Endodermal cell (in vitro differentiated cells): ENCODE results near the gene OOEP. TPM values are rescaled to one million over a fixed set of nuclear protein-coding genes. Genes with fewer than 3 reads are reported as not detected.

ENCODE experiments used
- DNase-seq: peaks from one replicate; pipeline ENCODE4 v3.0.0-alpha.2; 2017
- H3K27ac ChIP-seq: 2 replicates; pipeline ENCODE4 v1.5.1; 2013; ENCODE audit warnings: mild to moderate bottlenecking, low read depth, low read length, moderate library complexity
- H3K27me3 ChIP-seq: 2 replicates; pipeline ENCODE4 v1.6.1; 2013; ENCODE audit warnings: mild to moderate bottlenecking, low read length, moderate library complexity; ENCODE audit not compliant: insufficient read depth, control insufficient read depth, poor library complexity, severe bottlenecking
- H3K36me3 ChIP-seq: 2 replicates; pipeline ENCODE4 v1.7.0; 2013; ENCODE audit warnings: mild to moderate bottlenecking, low read length, moderate library complexity; ENCODE audit not compliant: control insufficient read depth, insufficient read depth
- H3K4me1 ChIP-seq: one replicate; pipeline ENCODE4 v1.7.0; 2013; ENCODE audit warnings: low read length; ENCODE audit not compliant: control insufficient read depth, insufficient read depth
- H3K4me3 ChIP-seq: 2 replicates; pipeline ENCODE4 v1.5.1; 2013; ENCODE audit warnings: mild to moderate bottlenecking, low read length, moderate library complexity
- H3K9ac ChIP-seq: 2 replicates; pipeline ENCODE4 v1.6.1; 2013; ENCODE audit warnings: mild to moderate bottlenecking, low read length, moderate library complexity; ENCODE audit not compliant: poor library complexity, severe bottlenecking; ENCODE audit errors: extremely low read depth
- H3K9me3 ChIP-seq: 2 replicates; pipeline ENCODE4 v1.6.1; 2013; ENCODE audit warnings: mild to moderate bottlenecking, low read length, moderate library complexity; ENCODE audit not compliant: control insufficient read depth
- H3K27ac Mint-ChIP-seq: 2 replicates; pipeline ENCODE4 v1.8.0; 2020; ENCODE audit warnings: mixed read lengths
- H3K27me3 Mint-ChIP-seq: 2 replicates; pipeline ENCODE4 v1.8.0; 2021; ENCODE audit warnings: mild to moderate bottlenecking, mixed read lengths; ENCODE audit not compliant: insufficient read depth
- H3K36me3 Mint-ChIP-seq: 2 replicates; pipeline ENCODE4 v1.8.0; 2020; ENCODE audit warnings: low read depth, mixed read lengths
- H3K4me1 Mint-ChIP-seq: 2 replicates; pipeline ENCODE4 v1.8.0; 2020; ENCODE audit warnings: mixed read lengths
- H3K4me3 Mint-ChIP-seq: 2 replicates; pipeline ENCODE4 v1.8.0; 2020; ENCODE audit warnings: mild to moderate bottlenecking, moderate library complexity, mixed read lengths
- H3K9me3 Mint-ChIP-seq: 2 replicates; pipeline ENCODE4 v1.8.0; 2020; ENCODE audit warnings: mild to moderate bottlenecking, mixed read lengths
- WGBS, 2 experiments: methylation state at CpG; one replicate each; pipeline versions ENCODE4 v1.1.5 to v1.1.7; 2013; ENCODE audit warnings: missing lambda C conversion rate in 2 of 2, mixed read lengths in 1 of 2; ENCODE audit not compliant: insufficient coverage in 1 of 2, insufficient read length in 1 of 2; 5-methylcytosine and 5-hydroxymethylcytosine counted together
- total RNA-seq, 2 donors: library from RNA; stranded (reverse); fragmentation: NEBNext Ultra II Directional in 1 of 2; extraction: Animal tissue kit (Norgen Biotek cat#: 25700) in 1 of 2; gene quantifications; 2 replicates in 1 of 2; 3 replicates in 1 of 2; pipeline ENCODE4 v1.2.1, GENCODE V29; 2021
- TF ChIP-seq, protein P1 (sequence below): fragments of 200-600 bp; sonication (generic); conservative IDR thresholded peaks from 2 replicates; pipeline ENCODE4 v1.5.0; 2021; ENCODE audit warnings: antibody characterized with exemption, mild to moderate bottlenecking

The OOEP gene
- total RNA-seq, 2 donors from 2014 or later: not detected

DNA sequence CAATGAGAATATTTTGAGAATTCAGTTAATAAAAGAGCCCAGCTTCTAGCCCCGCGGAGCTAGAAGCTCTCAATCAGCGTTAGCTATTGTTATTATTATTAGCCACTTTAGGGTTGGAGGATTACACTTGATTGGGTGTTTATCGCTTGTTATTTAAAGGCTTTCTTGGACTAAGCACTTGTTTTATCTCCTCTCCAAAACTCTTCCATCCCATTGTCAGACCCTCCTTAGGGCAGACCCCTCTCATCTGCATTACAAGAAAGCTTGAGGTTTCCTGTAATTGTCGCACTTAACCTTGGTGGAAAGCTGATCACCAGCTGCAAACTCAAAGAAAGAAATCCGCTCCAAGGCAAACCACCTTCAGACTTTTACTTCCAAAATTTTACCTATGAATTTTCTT is 20.4 kb downstream of the OOEP start:
- no peaks in the 10 kb centered on the region for H3K9me3 ChIP-seq
- H3K27me3 ChIP-seq: no peaks in the 10 kb centered on the region
- 26 to 46% methylated on average over 3 to 5 of the region's 6 CpGs for WGBS, 2 experiments
- H3K9ac ChIP-seq: no peak overlapping the region
- Mint-ChIP-seq H3K9me3 (no peaks in the 10 kb centered on the region), H3K27me3 (peaks cover 18% of the 10 kb centered on the region), H3K27ac (peak overlapping the region; percentile 33), H3K36me3 (no peaks in the 10 kb centered on the region), H3K4me1 (peaks cover 6% of the 10 kb centered on the region), H3K4me3 (no peak overlapping the region)
- TF ChIP-seq, protein P1, sequence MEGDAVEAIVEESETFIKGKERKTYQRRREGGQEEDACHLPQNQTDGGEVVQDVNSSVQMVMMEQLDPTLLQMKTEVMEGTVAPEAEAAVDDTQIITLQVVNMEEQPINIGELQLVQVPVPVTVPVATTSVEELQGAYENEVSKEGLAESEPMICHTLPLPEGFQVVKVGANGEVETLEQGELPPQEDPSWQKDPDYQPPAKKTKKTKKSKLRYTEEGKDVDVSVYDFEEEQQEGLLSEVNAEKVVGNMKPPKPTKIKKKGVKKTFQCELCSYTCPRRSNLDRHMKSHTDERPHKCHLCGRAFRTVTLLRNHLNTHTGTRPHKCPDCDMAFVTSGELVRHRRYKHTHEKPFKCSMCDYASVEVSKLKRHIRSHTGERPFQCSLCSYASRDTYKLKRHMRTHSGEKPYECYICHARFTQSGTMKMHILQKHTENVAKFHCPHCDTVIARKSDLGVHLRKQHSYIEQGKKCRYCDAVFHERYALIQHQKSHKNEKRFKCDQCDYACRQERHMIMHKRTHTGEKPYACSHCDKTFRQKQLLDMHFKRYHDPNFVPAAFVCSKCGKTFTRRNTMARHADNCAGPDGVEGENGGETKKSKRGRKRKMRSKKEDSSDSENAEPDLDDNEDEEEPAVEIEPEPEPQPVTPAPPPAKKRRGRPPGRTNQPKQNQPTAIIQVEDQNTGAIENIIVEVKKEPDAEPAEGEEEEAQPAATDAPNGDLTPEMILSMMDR: no peak
- H3K36me3 ChIP-seq: no peaks in the 10 kb centered on the region
- H3K4me3 ChIP-seq: no peak overlapping the region
- H3K4me1 ChIP-seq: no peaks in the 10 kb centered on the region
- no peak overlapping the region for H3K27ac ChIP-seq
- DNase-seq: peak; percentile 64

GRCh38 chr6:73348550-73349204 is 21.0 kb downstream of the OOEP start:
- Histone ChIP-seq H3K27me3 (no peaks in the 10 kb centered on the region), H3K4me3 (no peak overlapping the region), H3K4me1 (no peaks in the 10 kb centered on the region), H3K27ac (no peak overlapping the region), H3K9me3 (no peaks in the 10 kb centered on the region), H3K36me3 (no peaks in the 10 kb centered on the region), H3K9ac (no peak overlapping the region)
- Mint-ChIP-seq H3K9me3 (no peaks in the 10 kb centered on the region), H3K4me3 (no peak overlapping the region), H3K27ac (no peak overlapping the region), H3K4me1 (peaks cover 9% of the 10 kb centered on the region), H3K27me3 (peaks cover 18% of the 10 kb centered on the region), H3K36me3 (no peaks in the 10 kb centered on the region)
- no peak for DNase-seq
- TF ChIP-seq, protein P1: no peak
- WGBS, 2 experiments: 90 to 94% methylated on average over 21 to 33 of the region's 33 CpGs

- Mint-ChIP-seq H3K36me3 (no peaks in the 10 kb centered on the region), H3K27ac (no peak overlapping the region), H3K4me3 (no peak overlapping the region), H3K9me3 (no peaks in the 10 kb centered on the region), H3K4me1 (peaks cover 11% of the 10 kb centered on the region), H3K27me3 (peaks cover 6% of the 10 kb centered on the region)
- TF ChIP-seq, protein P1: no peak
- no peaks in the 10 kb centered on the region for H3K9me3 ChIP-seq
- H3K4me3 ChIP-seq: no peak overlapping the region
- H3K27me3 ChIP-seq: no peaks in the 10 kb centered on the region
- no peak overlapping the region for H3K9ac ChIP-seq
- no peaks in the 10 kb centered on the region for H3K4me1 ChIP-seq
- H3K36me3 ChIP-seq: no peaks in the 10 kb centered on the region
- DNase-seq: no peak
- H3K27ac ChIP-seq: no peak overlapping the region
These were observed 26.5 kb downstream of the OOEP start for GRCh38 chr6:73343164-73343563.
